ENCODE data around the gene SMC5. TPM values are rescaled to one million over a fixed set of nuclear protein-coding genes. Genes with fewer than 3 reads are reported as not detected.

The SMC5 gene
- total and polyA plus RNA-seq, 8 donors: 7.9 to 93.8 (median 14.6) TPM

GRCh38 chr9:70285246-70285645, 26.5 kb downstream of the SMC5 start:
- no peak overlapping the region for H3K4me3 ChIP-seq

GRCh38 chr9:70285981-70286598, 27.3 kb downstream of the SMC5 start:
- H3K27me3 ChIP-seq: no peaks in the 10 kb centered on the region
- peaks cover 6 to 72% (median 51%) of the 10 kb centered on the region in 4 donors for H3K36me3 ChIP-seq
- intact Hi-C loops (cut with DNase I; ENCODE audit: low total_unique reads): no loop called here
- H3K4me1 ChIP-seq: peaks cover 0 to 35% (median 17%) of the 10 kb centered on the region in 4 donors
- H3K4me3 ChIP-seq: no peak overlapping the region
- WGBS, 5 donors: 73 to 82% (median 82%) methylated on average over 4 of the region's 4 CpGs
- no peak for DNase-seq
- no peaks in the 10 kb centered on the region for H3K9me3 ChIP-seq
- TF ChIP-seq EP300 (IDR thresholded peaks at IDR 0.05) (no peak), POLR2AphosphoS5 (IDR thresholded peaks at IDR 0.05) (no peak), POLR2A (IDR thresholded peaks at IDR 0.05) (no peak)
- no peak overlapping the region for H3K27ac ChIP-seq

More at GRCh38 chr9:70285246-70285645, 26.5 kb downstream of the SMC5 start:
- TF ChIP-seq EP300 (IDR thresholded peaks at IDR 0.05): no peak
- TF ChIP-seq, protein P1, sequence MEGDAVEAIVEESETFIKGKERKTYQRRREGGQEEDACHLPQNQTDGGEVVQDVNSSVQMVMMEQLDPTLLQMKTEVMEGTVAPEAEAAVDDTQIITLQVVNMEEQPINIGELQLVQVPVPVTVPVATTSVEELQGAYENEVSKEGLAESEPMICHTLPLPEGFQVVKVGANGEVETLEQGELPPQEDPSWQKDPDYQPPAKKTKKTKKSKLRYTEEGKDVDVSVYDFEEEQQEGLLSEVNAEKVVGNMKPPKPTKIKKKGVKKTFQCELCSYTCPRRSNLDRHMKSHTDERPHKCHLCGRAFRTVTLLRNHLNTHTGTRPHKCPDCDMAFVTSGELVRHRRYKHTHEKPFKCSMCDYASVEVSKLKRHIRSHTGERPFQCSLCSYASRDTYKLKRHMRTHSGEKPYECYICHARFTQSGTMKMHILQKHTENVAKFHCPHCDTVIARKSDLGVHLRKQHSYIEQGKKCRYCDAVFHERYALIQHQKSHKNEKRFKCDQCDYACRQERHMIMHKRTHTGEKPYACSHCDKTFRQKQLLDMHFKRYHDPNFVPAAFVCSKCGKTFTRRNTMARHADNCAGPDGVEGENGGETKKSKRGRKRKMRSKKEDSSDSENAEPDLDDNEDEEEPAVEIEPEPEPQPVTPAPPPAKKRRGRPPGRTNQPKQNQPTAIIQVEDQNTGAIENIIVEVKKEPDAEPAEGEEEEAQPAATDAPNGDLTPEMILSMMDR (IDR thresholded peaks at IDR 0.05): no peak
- TF ChIP-seq POLR2AphosphoS5 (IDR thresholded peaks at IDR 0.05): peak in 1 of 3 donors; percentile 59
- no peak for TF ChIP-seq POLR2A (IDR thresholded peaks at IDR 0.05)
- intact Hi-C loops (cut with DNase I; ENCODE audit: low total_unique reads): no loop called here
- Histone ChIP-seq H3K36me3 (peaks cover 6 to 77% (median 56%) of the 10 kb centered on the region in 4 donors), H3K9me3 (no peaks in the 10 kb centered on the region), H3K4me1 (peaks cover 0 to 31% (median 15%) of the 10 kb centered on the region in 4 donors), H3K27me3 (no peaks in the 10 kb centered on the region), H3K27ac (peak overlapping the region in 1 of 5 donors; percentile 52)
- 58 to 70% (median 60%) methylated on average over 3 of the region's 3 CpGs for WGBS, 5 donors
- peak in 1 of 2 donors; percentile 45 for DNase-seq

DNA sequence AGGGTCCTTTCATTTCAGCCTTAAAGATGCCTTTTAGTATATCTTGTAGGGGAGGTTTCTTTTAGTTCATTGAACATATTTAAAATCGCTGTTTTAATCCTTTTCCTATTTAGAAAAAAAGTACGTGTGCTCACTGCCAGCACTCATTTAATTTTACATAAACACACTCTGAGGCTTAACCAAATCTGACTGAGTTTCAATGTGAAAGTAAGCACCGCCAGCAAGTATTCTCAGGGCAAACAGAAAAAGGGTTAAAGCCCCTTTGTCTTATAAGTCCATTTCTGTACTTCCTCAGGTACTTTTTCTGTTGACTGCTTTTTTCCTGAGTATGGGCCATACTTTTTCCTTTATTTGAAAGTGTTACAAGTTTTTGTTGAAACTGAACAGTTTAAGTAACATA, 31.8 kb downstream of the SMC5 start:
- Histone ChIP-seq H3K27me3 (no peaks in the 10 kb centered on the region), H3K36me3 (peaks cover 0 to 52% (median 35%) of the 10 kb centered on the region in 4 donors), H3K4me1 (peaks cover 0 to 22% (median 8%) of the 10 kb centered on the region in 4 donors), H3K9me3 (peaks cover 0 to 14% (median 3%) of the 10 kb centered on the region in 4 donors), H3K4me3 (no peak overlapping the region), H3K27ac (no peak overlapping the region)
- TF ChIP-seq POLR2AphosphoS5 (IDR thresholded peaks at IDR 0.05): no peak
- TF ChIP-seq, protein P1 (IDR thresholded peaks at IDR 0.05): no peak
- no peak for TF ChIP-seq POLR2A (IDR thresholded peaks at IDR 0.05)
- TF ChIP-seq EP300 (IDR thresholded peaks at IDR 0.05): no peak
- WGBS, 5 donors: 69 to 92% (median 80%) methylated on average over 3 of the region's 3 CpGs
- intact Hi-C loops (cut with DNase I; ENCODE audit: low total_unique reads): no loop called here
- no peak for DNase-seq

GRCh38 chr9:70291446-70291845, 32.7 kb downstream of the SMC5 start:
- 76 to 83% (median 78%) methylated on average over 1 of the region's 1 CpG for WGBS, 5 donors
- H3K36me3 ChIP-seq: peaks cover 0 to 45% (median 32%) of the 10 kb centered on the region in 4 donors
- no peak for DNase-seq
- TF ChIP-seq POLR2AphosphoS5 (IDR thresholded peaks at IDR 0.05) (no peak), POLR2A (IDR thresholded peaks at IDR 0.05) (no peak), EP300 (IDR thresholded peaks at IDR 0.05) (no peak)
- TF ChIP-seq, protein P1 (IDR thresholded peaks at IDR 0.05): no peak
- peaks cover 0 to 14% (median 3%) of the 10 kb centered on the region in 4 donors for H3K9me3 ChIP-seq
- H3K4me3 ChIP-seq: no peak overlapping the region
- no peak overlapping the region for H3K27ac ChIP-seq
- no peaks in the 10 kb centered on the region for H3K27me3 ChIP-seq
- intact Hi-C loops (cut with DNase I; ENCODE audit: low total_unique reads): no loop called here
- peaks cover 0 to 16% (median 7%) of the 10 kb centered on the region in 4 donors for H3K4me1 ChIP-seq

- H3K4me1 ChIP-seq: peaks cover 0 to 19% (median 7%) of the 10 kb centered on the region in 4 donors
- 96 to 100% (median 100%) methylated on average over 1 of the region's 1 CpG for WGBS, 5 donors
- H3K36me3 ChIP-seq: peaks cover 0 to 37% (median 25%) of the 10 kb centered on the region in 4 donors
- intact Hi-C loops (cut with DNase I; ENCODE audit: low total_unique reads): no loop called here
- H3K27ac ChIP-seq: no peak overlapping the region
- DNase-seq: no peak
- no peaks in the 10 kb centered on the region for H3K27me3 ChIP-seq
- H3K4me3 ChIP-seq: no peak overlapping the region
- peaks cover 0 to 14% (median 3%) of the 10 kb centered on the region in 4 donors for H3K9me3 ChIP-seq
- TF ChIP-seq, protein P1 (IDR thresholded peaks at IDR 0.05): no peak
- TF ChIP-seq POLR2A (IDR thresholded peaks at IDR 0.05): no peak
- TF ChIP-seq POLR2AphosphoS5 (IDR thresholded peaks at IDR 0.05): no peak
- no peak for TF ChIP-seq EP300 (IDR thresholded peaks at IDR 0.05)
These were observed 33.5 kb downstream of the SMC5 start for GRCh38 chr9:70292253-70292652.
